NCI-H1694 (cell line): Measurements from ENCODE around the gene CLEC4A.
"Not testable (repeated sequence)": the region's sequence is repeated elsewhere in the genome, so short reads cannot be mapped to it uniquely, and the experiment has no call there.

Experiments used
- DNase-seq: peaks from one replicate; lab custom pipeline; 2025; lab: John Stamatoyannopoulos, UW

Gene CLEC4A

DNA sequence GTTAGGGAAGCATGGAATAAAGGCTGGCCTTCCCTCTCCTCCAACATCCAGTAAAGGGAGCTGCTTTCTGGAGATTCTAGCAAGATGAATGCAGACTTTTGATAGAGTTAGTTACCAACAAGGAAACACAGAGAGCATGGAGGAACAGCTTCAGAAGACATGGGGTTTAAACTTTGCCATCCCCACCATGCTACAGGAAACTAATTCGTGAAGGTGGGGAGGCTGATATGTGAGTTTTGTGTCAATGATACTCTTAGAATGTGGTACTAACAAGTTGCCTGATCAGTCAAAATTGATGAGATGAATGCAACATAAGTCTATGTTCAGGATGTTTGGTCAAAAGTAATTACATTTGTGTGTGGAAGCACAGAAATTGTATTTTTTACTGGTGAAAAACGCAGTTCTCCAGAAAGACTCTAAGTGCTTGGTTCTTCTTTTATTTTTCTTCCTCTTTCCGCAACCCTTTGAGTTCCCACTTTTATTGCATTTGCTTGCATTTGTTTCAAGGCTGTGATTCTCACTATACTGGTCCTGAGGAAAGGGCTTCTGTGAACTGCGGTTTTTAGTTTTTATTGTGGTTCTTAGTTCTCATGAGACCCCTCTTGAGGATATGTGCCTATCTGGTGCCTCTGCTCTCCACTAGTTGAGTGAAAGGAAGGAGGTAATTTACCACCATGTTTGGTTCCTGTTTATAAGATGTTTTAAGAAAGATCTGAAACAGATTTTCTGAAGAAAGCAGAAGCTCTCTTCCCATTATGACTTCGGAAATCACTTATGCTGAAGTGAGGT, at the start of gene CLEC4A:
TSS of gene CLEC4A (plus strand) at position 494 of the 789 bp plus-strand sequence. CDS start at position 756, 262 bp downstream.
- DNase-seq: no peak

GRCh38 chr12:8075935-8076334, 47.5 kb upstream of the CLEC4A start:
- DNase-seq: no peak

GRCh38 chr12:8076366-8076765, 47.1 kb upstream of the CLEC4A start:
- no peak for DNase-seq

- DNase-seq: no peak
These were observed 46.2 kb upstream of the CLEC4A start for GRCh38 chr12:8077207-8077606.

DNA sequence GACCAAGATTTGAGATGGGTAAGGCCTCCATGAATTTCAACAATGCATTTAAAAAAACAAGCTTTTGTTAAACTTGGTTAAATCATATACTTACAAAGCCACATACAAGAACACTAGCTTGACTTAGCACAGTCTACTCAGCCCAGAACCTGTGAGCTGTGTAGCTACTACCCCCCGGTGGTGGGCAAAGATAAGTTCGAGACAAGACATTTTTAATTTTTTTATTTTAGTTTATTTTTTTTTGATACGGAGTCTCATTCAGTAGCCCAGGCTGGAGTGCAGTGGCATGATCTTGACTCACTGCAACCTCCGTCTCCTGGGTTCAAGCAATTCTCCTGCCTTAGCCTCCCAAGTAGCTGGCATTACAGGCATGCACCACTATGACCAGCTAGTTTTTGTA, 45.0 kb upstream of the CLEC4A start:
- no peak for DNase-seq

DNA sequence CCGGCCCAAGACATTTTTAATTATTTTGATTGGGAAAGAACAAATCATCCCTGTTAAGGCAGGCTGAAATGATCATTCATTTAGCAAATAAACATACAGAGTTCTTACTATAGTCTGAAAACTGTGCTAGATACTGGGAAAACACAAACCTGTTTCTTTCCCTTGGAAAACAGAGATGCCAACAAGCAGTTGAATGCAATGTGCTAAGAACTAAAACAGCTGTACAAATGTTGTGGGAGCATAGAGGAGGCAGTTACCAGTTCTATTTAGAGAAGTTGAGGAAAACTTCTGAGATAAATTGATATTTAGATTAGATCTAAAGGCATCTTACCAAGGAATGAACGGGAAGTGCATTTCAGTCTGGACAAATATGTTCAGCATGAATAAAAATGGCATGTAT, 44.5 kb upstream of the CLEC4A start:
- no peak for DNase-seq

GRCh38 chr12:8080120-8080519, 43.3 kb upstream of the CLEC4A start:
- DNase-seq: no peak

DNA sequence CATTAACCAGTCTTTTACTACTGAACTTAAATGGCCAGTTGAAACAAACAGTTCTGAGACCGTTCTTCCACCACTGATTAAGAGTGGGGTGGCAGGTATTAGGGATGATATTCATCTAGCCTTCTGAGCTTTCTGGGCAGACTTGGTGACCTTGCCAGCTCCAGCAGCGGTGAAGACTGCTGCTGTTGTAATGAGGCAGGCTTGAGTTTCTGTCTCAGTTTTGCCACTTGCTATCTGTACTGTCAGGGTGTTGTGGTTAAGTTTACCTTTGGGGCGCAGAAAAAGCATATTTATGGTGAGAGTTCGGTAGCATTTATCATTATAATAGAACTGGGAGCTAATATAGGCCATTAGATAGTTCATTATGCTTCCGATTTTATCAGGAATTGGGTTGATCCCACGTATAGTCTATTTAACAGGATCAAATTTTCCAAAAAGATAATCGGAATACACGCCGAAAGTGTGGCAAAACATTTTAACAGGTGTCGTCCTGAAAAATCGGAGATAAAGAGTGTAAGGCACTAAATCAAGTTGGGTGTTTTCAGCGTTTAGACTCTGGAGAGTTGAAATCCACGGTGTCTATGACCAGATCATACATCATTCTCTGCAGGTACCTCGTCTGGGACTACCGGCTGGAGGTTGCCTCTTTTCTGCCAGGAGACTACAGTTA, 42.0 kb upstream of the CLEC4A start:
- no peak for DNase-seq

DNA sequence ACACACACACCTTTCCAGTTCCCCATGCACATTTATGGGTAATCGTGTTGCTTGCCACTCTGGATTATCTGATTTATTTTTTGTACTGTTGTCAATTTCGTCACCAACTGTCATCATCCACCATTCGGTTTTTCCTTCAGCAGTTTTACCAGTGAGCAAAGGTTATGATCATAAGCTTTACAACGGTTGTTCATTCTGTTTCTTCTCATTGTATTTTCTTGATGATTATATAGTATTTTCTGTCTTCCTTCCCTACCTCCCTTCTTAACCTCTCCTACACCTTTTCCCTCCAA, 40.7 kb upstream of the CLEC4A start:
- no peak for DNase-seq

GRCh38 chr12:8084351-8084750, 39.1 kb upstream of the CLEC4A start:
- not testable (repeated sequence) for DNase-seq

DNA sequence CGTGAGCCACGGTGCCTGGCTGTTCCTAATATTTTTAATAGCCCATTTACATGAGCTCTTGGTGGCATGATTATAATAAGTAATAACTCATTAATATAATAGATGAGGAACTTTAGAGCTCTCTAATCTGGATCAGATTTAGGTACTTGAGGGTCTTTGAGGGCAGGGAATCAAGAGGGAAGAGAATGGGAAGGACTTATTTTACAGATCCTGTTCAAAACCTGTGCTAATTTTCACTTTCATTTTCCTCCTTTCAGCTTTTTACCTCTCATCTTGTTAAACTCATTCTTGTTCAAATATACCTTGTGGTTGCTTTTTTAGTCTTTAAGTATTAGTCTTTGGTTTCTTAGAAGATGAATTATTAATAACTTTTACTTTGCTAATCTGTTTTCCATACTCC, 35.8 kb upstream of the CLEC4A start:
- no peak for DNase-seq

DNA sequence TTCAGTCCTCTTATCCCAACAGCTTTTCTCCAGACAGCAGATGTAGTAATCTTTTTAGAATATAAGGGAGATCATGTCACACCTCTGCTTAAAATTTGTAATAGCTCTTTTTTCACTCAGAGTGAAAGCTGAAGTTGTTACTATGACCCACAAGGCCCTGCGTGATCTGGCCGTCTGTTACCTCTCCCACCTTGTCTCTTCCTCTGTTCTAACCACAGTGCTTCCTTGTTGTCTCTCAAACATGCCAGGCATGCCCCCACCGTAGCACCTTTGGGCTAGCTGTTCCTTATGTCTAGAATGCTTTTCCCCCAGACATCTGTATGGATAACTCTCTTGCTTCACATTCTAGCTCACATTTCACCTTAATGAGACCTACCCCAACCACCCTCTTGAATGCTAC, 34.8 kb upstream of the CLEC4A start:
- DNase-seq: no peak

GRCh38 chr12:8089277-8089676, 34.1 kb upstream of the CLEC4A start:
- DNase-seq: not testable (repeated sequence)

DNA sequence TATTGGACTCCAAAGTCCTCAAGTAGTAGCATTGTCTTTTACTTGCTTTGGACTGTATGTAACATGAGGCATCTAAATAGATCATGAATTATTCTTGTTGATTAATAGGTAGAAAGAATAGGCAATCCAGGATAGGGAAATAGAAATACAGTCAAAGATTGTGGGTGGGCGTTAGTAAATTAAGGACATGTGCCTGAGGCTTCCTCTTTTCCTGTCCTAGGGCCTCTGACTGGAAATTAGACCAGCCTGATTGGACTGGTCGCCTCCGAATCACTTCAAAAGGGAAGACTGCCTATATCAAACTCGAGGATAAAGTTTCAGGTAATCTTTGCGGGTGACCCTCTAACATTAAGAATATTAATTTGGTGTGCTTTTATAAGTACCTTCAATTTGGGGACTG, 33.7 kb upstream of the CLEC4A start:
- no peak for DNase-seq

DNA sequence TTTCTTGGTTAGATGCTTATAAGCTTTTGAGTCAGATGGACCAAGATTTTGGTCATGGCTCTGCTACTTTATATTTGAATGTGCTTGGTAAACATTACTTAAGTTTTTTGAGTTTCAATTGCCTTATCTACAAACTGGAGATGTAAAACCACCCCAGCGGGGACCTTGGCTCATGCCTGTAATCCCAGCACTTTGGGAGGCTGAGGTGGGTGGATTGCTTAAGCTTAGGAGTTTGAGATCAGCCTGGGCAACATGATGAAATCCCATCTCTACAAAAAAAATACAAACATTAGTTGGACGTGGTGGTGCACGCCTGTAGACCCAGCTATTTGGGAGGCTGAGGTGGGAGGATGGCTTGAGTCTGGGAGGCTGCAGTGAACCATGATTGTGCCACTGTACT, 30.1 kb upstream of the CLEC4A start:
- DNase-seq: no peak

GRCh38 chr12:8096281-8096915, 27.0 kb upstream of the CLEC4A start:
- no peak for DNase-seq

DNA sequence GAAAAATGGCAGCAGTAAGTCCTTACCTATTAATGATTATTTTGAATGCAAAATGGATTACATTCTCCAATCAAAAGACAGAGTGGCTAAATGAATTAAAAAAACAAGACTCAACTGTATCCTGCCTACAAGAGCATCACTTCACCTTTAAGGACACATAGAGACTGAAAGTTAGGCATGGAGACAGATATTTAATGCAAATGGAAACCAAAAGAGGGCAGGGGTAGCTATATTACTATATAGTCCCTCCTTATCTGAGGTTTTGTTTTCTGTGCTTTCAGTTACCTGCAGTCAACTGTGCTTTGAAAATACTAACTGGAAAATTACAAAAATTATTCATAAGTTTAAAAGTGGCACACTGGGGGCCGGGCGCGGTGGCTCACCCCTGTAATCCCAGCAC, 24.2 kb upstream of the CLEC4A start:
- no peak for DNase-seq

DNA sequence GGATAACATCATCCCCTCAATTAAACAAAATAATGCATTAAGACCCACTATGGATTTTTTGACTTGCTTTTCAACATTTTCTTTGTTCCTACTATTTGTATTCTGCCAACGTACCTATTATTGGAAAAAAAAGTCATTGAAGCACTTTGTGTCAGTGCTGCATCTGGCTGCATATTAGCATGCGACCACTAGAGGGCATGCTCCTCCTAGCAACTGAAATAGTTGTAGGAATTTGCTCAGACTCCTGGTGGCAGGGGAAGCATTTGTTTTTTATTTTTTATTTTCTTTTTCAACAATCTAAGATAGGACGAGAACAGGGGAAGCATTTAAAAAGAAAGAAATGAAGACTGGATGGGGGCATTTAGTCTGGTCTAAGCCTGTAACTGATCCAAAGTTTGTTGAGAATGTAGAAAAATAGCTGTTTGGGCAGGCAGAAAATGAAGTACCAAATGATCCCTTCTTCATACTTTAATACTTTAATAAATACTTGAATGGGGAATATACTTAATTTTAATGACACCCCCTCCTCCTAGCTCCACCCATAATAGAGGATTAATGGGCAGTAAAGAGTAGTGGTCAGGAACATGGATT, 14.5 kb upstream of the CLEC4A start:
- DNase-seq: peak; percentile 87

DNA sequence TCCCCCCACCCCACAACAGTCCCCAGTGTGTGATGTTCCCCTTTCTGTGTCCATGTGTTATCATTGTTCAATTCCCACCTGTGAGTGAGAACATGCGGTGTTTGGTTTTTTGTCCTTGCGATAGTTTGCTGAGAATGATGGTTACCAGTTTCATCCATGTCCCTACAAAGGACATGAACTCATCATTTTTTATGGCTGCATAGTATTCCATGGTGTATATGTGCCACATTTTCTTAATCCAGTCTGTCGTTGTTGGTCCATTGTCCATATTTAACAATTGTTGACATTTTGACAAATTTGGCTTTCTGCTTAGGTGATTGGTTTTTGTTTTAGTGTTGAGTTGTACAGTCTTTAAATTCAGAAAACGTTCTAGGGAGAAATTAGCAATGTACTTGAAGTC, 10.3 kb upstream of the CLEC4A start:
- DNase-seq: not testable (repeated sequence)

GRCh38 chr12:8120072-8120713, 3.2 kb upstream of the CLEC4A start:
- no peak for DNase-seq

GRCh38 chr12:8127138-8127537, 3.7 kb downstream of the CLEC4A start:
- no peak for DNase-seq

- DNase-seq: not testable (repeated sequence)
These were observed 10.4 kb downstream of the CLEC4A start for GRCh38 chr12:8133636-8134397.
